ENCODE results near the gene ABLIM1.

Gene ABLIM1

GRCh38 chr10:114401195-114401791, 256.8 kb downstream of the ABLIM1 start:
- TF ChIP-seq CTCF (IDR thresholded peaks at IDR 0.05; ENCODE audit: extremely low read depth, missing control alignments), result no peak
- no peak for DNase-seq (ENCODE audit: low spot score)

- no peak for DNase-seq (ENCODE audit: low spot score)
- no peak for TF ChIP-seq CTCF (IDR thresholded peaks at IDR 0.05; ENCODE audit: extremely low read depth, missing control alignments)
Observed at GRCh38 chr10:114400091-114400490, 258.0 kb downstream of the ABLIM1 start.

GRCh38 chr10:114399576-114399975, 258.5 kb downstream of the ABLIM1 start:
- DNase-seq (ENCODE audit: low spot score), result no peak
- TF ChIP-seq CTCF (IDR thresholded peaks at IDR 0.05; ENCODE audit: extremely low read depth, missing control alignments), result no peak

DNA sequence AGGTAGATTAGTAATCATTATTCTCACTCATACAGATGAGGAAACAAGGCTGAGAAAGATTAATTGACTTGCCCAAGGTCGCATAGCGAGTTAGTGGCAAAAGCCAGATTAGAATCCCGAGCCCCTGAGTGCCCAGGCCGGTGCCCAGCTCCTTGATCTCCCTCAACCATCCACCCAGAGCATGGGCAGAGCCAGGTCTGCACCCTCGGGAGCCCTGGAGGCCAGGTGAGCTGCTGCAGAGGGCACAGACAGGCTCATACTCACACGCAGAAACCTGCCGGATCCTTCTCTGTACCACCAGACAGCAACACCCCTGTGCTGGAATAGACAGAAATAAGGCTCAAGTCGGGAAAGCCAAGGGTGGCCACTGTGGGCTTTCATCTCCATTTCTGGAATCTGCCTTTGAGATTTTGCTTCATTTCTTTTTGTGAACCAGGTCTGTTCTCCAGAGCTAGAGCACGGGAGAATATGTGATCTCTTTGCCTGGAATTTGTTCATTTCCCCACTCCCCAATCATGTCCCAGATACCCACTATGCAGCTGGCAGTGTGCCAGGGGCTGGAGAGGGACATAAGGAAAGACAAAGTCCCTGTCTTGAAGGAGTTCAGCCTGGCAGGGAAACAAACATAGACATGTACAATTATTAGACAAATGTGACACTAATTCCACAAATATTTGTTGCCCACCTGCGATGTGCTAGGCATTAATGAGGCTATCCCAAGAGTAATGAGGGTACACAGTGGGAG, 259.3 kb downstream of the ABLIM1 start:
- DNase-seq (ENCODE audit: low spot score), result no peak
- TF ChIP-seq CTCF (IDR thresholded peaks at IDR 0.05; ENCODE audit: extremely low read depth, missing control alignments), result no peak

GRCh38 chr10:114397651-114398145, 260.4 kb downstream of the ABLIM1 start:
- TF ChIP-seq CTCF (IDR thresholded peaks at IDR 0.05; ENCODE audit: extremely low read depth, missing control alignments), result no peak
- no peak for DNase-seq (ENCODE audit: low spot score)

DNA sequence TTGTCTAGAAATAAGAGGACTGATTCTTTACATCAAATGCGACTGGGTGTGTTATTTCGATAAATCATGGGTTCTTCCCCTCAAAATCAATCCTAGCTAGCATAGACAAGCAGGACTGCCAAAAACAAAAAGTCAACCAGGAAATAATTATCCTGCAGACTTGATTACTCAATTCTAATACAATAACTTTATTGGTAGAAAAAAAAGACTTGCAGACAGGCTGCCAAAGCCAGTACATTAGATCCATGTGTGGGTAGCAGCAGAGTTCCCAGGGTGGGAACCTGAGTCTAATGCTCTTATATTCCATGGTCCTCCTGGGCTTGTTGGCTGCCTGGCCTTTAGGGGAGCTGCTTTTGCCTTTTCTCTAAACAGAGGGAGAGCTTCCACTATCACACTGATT, 261.6 kb downstream of the ABLIM1 start:
- TF ChIP-seq CTCF (IDR thresholded peaks at IDR 0.05; ENCODE audit: extremely low read depth, missing control alignments), result no peak
- DNase-seq (ENCODE audit: low spot score), result no peak

DNA sequence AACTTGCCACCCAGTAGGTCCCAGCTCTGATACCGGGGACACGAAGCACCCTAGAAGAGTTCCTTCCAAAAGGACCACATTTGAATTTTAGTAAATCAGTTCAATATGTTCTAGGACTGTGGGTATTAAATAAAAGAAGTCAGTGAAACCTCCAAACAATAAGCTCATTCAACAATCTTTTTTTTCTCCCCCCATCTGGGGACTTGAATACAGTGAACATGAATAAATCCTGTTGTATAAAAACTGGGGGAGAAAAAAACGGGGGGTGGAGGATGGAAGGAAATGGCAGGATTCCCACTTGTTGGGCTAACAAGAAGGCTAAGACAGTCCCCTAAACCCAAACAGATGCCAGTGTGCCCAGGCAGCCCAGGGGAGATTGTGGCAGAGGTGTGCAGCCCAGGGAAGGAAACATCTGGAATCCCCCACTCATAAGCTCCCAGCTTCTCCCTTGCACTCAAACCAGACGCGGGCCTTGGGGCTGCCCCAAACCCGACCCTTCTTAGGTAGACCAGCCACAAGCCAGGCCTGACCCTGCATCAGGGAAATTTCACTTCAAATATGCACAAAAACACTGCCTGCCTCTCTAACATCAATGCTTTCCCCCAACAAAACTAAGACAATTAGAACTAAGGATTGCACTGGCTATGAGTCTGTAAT, 262.6 kb downstream of the ABLIM1 start:
- DNase-seq (ENCODE audit: low spot score), result no peak
- no peak for TF ChIP-seq CTCF (IDR thresholded peaks at IDR 0.05; ENCODE audit: extremely low read depth, missing control alignments)
